H9 (cell line): Measurements from ENCODE around the gene RHOH. TPM values are rescaled to one million over a fixed set of nuclear protein-coding genes. Genes with fewer than 3 reads are reported as not detected.
A peak's percentile ranks its signal among the peaks of the same experiment; 100 is the strongest.

ENCODE experiments used
- DNase-seq: peaks from one replicate; pipeline ENCODE4 v3.0.0-alpha.2; 2017
- H2AFZ ChIP-seq: one replicate; pipeline ENCODE4 v1.6.1; 2013; ENCODE audit warnings: mild to moderate bottlenecking, low read length, control low read depth, moderate library complexity
- H2AK5ac ChIP-seq: 2 replicates; pipeline ENCODE4 v1.6.1; 2013; ENCODE audit warnings: low read length, control low read depth, mixed read lengths; ENCODE audit not compliant: insufficient read length
- H2BK120ac ChIP-seq: one replicate; pipeline ENCODE4 v1.6.1; 2013; ENCODE audit warnings: low read depth, mild to moderate bottlenecking, low read length, control low read depth, inconsistent platforms; ENCODE audit not compliant: poor library complexity, severe bottlenecking
- H2BK12ac ChIP-seq: 2 replicates; pipeline ENCODE4 v1.6.1; 2013; ENCODE audit warnings: low read length, control low read depth, mixed read lengths, low read depth; ENCODE audit not compliant: insufficient read length
- H2BK15ac ChIP-seq: 2 replicates; pipeline ENCODE4 v1.6.1; 2013; ENCODE audit warnings: low read depth, low read length, control low read depth
- H2BK20ac ChIP-seq: one replicate; pipeline ENCODE4 v1.6.1; 2013; ENCODE audit warnings: low read depth, mild to moderate bottlenecking, low read length, control low read depth, inconsistent platforms; ENCODE audit not compliant: poor library complexity, severe bottlenecking
- H2BK5ac ChIP-seq: 2 replicates; pipeline ENCODE4 v1.6.1; 2013; ENCODE audit warnings: low read length, control low read depth, mixed read lengths; ENCODE audit not compliant: insufficient read length
- H3K14ac ChIP-seq: 2 replicates; pipeline ENCODE4 v1.6.1; 2013; ENCODE audit warnings: low read length, control low read depth; ENCODE audit not compliant: insufficient read depth
- H3K18ac ChIP-seq: 2 replicates; pipeline ENCODE4 v1.6.1; 2013; ENCODE audit warnings: low read depth, mild to moderate bottlenecking, mixed read lengths, low read length, control low read depth; ENCODE audit not compliant: insufficient read length
- H3K23ac ChIP-seq: 2 replicates; pipeline ENCODE4 v1.6.1; 2013; ENCODE audit warnings: low read length, control low read depth, mixed read lengths, low read depth; ENCODE audit not compliant: insufficient read length
- H3K23me2 ChIP-seq: 2 replicates; pipeline ENCODE4 v1.6.1; 2013; ENCODE audit warnings: low read depth, mild to moderate bottlenecking, mixed read lengths, low read length, control low read depth; ENCODE audit not compliant: insufficient read length, poor library complexity, severe bottlenecking
- H3K27ac ChIP-seq: 2 replicates; pipeline ENCODE4 v1.5.1; 2013; ENCODE audit warnings: low read length, control low read depth, mixed read lengths, low read depth; ENCODE audit not compliant: insufficient read length
- H3K27me3 ChIP-seq: 2 replicates; pipeline ENCODE4 v1.6.1; 2013; ENCODE audit warnings: low read length, control low read depth, inconsistent platforms; ENCODE audit not compliant: insufficient read depth
- H3K4ac ChIP-seq: 2 replicates; pipeline ENCODE4 v1.6.1; 2013; ENCODE audit warnings: low read depth, mild to moderate bottlenecking, control low read depth, inconsistent platforms, low read length, moderate library complexity
- H3K4me1 ChIP-seq: 2 replicates; pipeline ENCODE4 v1.6.1; 2013; ENCODE audit warnings: low read length, control low read depth, inconsistent platforms; ENCODE audit not compliant: insufficient read depth
- H3K4me2 ChIP-seq: 2 replicates; pipeline ENCODE4 v1.6.1; 2013; ENCODE audit warnings: low read length, control low read depth, mixed read lengths; ENCODE audit not compliant: insufficient read length, insufficient read depth
- H3K56ac ChIP-seq: 2 replicates; pipeline ENCODE4 v1.6.1; 2013; ENCODE audit warnings: low read depth, mild to moderate bottlenecking, mixed read lengths, low read length, control low read depth; ENCODE audit not compliant: insufficient read length
- H3K79me1 ChIP-seq: 2 replicates; pipeline ENCODE4 v1.6.1; 2013; ENCODE audit warnings: low read depth, mild to moderate bottlenecking, moderate library complexity, low read length, control low read depth, inconsistent platforms; ENCODE audit not compliant: insufficient read depth, poor library complexity, severe bottlenecking
- H3K79me2 ChIP-seq: 2 replicates; pipeline ENCODE4 v1.6.1; 2013; ENCODE audit warnings: low read length, control low read depth, inconsistent platforms; ENCODE audit not compliant: insufficient read depth
- H3K9ac ChIP-seq: 2 replicates; pipeline ENCODE4 v1.6.1; 2013; ENCODE audit warnings: low read length, control low read depth, mixed read lengths; ENCODE audit not compliant: insufficient read length; ENCODE audit errors: extremely low read depth
- H3K9me3 ChIP-seq: one replicate; pipeline ENCODE4 v1.6.1; 2013; ENCODE audit warnings: low read depth, low read length, inconsistent platforms; ENCODE audit not compliant: control insufficient read depth
- H3T11ph ChIP-seq: one replicate; pipeline ENCODE4 v1.6.1; 2013; ENCODE audit warnings: mild to moderate bottlenecking, low read length, control low read depth, inconsistent platforms
- H4K20me1 ChIP-seq: one replicate; pipeline ENCODE4 v1.6.1; 2013; ENCODE audit not compliant: control insufficient read depth, insufficient read length, insufficient read depth
- H4K5ac ChIP-seq: 2 replicates; pipeline ENCODE4 v1.6.1; 2013; ENCODE audit warnings: low read depth, mild to moderate bottlenecking, mixed read lengths, low read length, control low read depth; ENCODE audit not compliant: insufficient read length
- H4K8ac ChIP-seq: replicated peaks from 2 replicates; pipeline ENCODE4 v1.6.1; 2013; ENCODE audit warnings: low read length, control low read depth, mixed read lengths, low read depth; ENCODE audit not compliant: insufficient read length
- H4K91ac ChIP-seq: 2 replicates; pipeline ENCODE4 v1.6.1; 2013; ENCODE audit warnings: low read depth, mild to moderate bottlenecking, moderate library complexity, mixed read lengths, low read length, control low read depth; ENCODE audit not compliant: insufficient read length
- H3K27ac Mint-ChIP-seq, 3 experiments: 2 replicates in 2 of 3; 3 replicates in 1 of 3; pipeline ENCODE4 v1.8.0; 2020 to 2021; ENCODE audit warnings: mixed read lengths in 3 of 3, mild to moderate bottlenecking in 1 of 3, moderate library complexity in 1 of 3
- H3K27me3 Mint-ChIP-seq: 2 replicates; pipeline ENCODE4 v1.8.0; 2021; ENCODE audit warnings: low read depth, mild to moderate bottlenecking, moderate library complexity, mixed read lengths
- H3K36me3 Mint-ChIP-seq, 3 experiments: 2 replicates in 2 of 3; 3 replicates in 1 of 3; pipeline ENCODE4 v1.8.0; 2020 to 2021; ENCODE audit warnings: low read depth in 3 of 3, mixed read lengths in 3 of 3; ENCODE audit not compliant: insufficient read depth in 1 of 3
- H3K4me1 Mint-ChIP-seq, 2 experiments: 2 replicates each; pipeline ENCODE4 v1.8.0; 2020; ENCODE audit warnings: mixed read lengths in 2 of 2
- H3K4me3 Mint-ChIP-seq, 2 experiments: 2 replicates in 1 of 2; 3 replicates in 1 of 2; pipeline ENCODE4 v1.8.0; 2020 to 2021; ENCODE audit warnings: mild to moderate bottlenecking in 2 of 2, mixed read lengths in 2 of 2, moderate library complexity in 1 of 2
- H3K9me3 Mint-ChIP-seq, 2 experiments: 2 replicates in 1 of 2; 3 replicates in 1 of 2; pipeline ENCODE4 v1.8.0; 2020; ENCODE audit warnings: mild to moderate bottlenecking in 2 of 2, mixed read lengths in 2 of 2, moderate library complexity in 1 of 2
- WGBS: extraction: QIAGEN DNeasy Blood & Tissue Kit; methylation state at CpG from one replicate; pipeline ENCODE4 v1.1.7; 2013; ENCODE audit warnings: missing lambda C conversion rate, low lambda C conversion rate, mixed read lengths; ENCODE audit not compliant: insufficient read length; ENCODE audit errors: extremely low coverage; 5-methylcytosine and 5-hydroxymethylcytosine counted together
- total RNA-seq: library from RNA; stranded (reverse); gene quantifications from 2 replicates; pipeline ENCODE4 v1.2.1, GENCODE V29; 2021
- TF ChIP-seq, protein P1 (sequence below): fragments of 200-600 bp; sonication (generic); conservative IDR thresholded peaks from 3 replicates; pipeline ENCODE4 v1.8.0; 2021; ENCODE audit warnings: antibody characterized with exemption, mild to moderate bottlenecking

Gene RHOH
- total RNA-seq, 1 experiment from 2014 or later, result 7.1 TPM

DNA sequence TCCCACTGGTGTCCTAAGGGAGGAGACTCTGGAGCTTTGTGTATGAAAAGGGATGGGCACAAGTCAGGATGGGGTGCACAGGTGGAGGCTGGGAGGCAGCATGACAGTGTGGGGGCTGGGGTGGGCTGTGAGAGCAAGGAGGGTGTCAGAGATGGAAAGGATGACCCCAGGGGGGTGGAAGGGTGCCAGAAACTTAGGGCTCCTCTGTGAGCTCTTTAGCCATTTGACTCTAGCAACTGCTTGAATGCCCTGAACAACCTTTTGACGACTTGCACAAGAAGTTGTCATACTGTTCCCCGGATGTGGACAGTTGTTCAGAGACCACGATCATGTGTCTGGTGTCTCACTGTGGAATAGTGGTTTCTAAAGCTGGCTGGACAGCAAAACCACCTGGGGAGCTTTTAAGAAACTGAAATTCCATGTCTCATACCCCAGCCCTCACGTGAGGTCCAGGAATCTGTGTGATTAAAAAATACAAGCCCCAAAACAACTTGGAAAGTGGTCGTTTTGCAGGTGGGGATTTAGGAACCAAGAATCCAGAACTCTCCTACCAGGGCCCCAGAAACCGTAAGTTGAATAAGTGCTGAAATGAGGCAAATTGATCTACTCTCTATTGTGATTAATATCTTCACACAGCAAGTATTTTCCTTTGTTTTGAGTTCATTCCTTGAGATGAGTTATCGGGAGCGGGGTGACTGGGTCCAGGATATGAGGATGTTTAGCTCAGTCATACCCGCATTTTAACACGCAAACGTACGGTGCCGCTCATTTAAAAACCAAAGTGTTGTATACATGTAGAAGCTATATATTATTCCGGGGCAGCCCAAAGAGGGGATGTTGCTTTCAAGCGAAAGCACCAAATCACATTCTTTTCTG lies 3.4 kb downstream of the RHOH start:
- no peak overlapping the region for H2BK20ac ChIP-seq
- no peak overlapping the region for H3K9ac ChIP-seq
- no peak overlapping the region for H3K18ac ChIP-seq
- H3K23me2 ChIP-seq, result peaks cover 5% of the 10 kb centered on the region
- no peak overlapping the region for H3K4me2 ChIP-seq
- TF ChIP-seq, protein P1, sequence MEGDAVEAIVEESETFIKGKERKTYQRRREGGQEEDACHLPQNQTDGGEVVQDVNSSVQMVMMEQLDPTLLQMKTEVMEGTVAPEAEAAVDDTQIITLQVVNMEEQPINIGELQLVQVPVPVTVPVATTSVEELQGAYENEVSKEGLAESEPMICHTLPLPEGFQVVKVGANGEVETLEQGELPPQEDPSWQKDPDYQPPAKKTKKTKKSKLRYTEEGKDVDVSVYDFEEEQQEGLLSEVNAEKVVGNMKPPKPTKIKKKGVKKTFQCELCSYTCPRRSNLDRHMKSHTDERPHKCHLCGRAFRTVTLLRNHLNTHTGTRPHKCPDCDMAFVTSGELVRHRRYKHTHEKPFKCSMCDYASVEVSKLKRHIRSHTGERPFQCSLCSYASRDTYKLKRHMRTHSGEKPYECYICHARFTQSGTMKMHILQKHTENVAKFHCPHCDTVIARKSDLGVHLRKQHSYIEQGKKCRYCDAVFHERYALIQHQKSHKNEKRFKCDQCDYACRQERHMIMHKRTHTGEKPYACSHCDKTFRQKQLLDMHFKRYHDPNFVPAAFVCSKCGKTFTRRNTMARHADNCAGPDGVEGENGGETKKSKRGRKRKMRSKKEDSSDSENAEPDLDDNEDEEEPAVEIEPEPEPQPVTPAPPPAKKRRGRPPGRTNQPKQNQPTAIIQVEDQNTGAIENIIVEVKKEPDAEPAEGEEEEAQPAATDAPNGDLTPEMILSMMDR, result no peak
- Mint-ChIP-seq H3K27me3 (no peaks in the 10 kb centered on the region), H3K27ac (peak overlapping the region; percentile 9 to 86 (median 73); a peak in 5 of 7 replicates), H3K36me3 (no peaks in the 10 kb centered on the region), H3K4me3 (peak overlapping the region in 1 of 2 experiments; percentile 92; a peak in 4 of 5 replicates), H3K4me1 (peaks cover 52% of the 10 kb centered on the region in 2 experiments), H3K9me3 (peaks cover 0 to 3% of the 10 kb centered on the region in 2 experiments; a peak in 1 of 5 replicates)
- DNase-seq, result no peak
- no peaks in the 10 kb centered on the region for H3K9me3 ChIP-seq
- H2AK5ac ChIP-seq, result no peak overlapping the region
- no peaks in the 10 kb centered on the region for H3K27me3 ChIP-seq
- H3K23ac ChIP-seq, result no peak overlapping the region
- peaks cover 4% of the 10 kb centered on the region; the same call in 1 of the 2 replicates for H3K79me2 ChIP-seq
- H3K56ac ChIP-seq, result no peak overlapping the region
- H2BK5ac ChIP-seq, result no peak overlapping the region
- no peak overlapping the region for H2BK12ac ChIP-seq
- no CpG with 5 or more reads among the region's 15 CpGs for WGBS
- no peak overlapping the region for H2BK15ac ChIP-seq
- H4K91ac ChIP-seq, result no peak overlapping the region
- no peak overlapping the region for H2BK120ac ChIP-seq
- H3K4me1 ChIP-seq, result peaks cover 10% of the 10 kb centered on the region; the same call in 1 of the 2 replicates
- no peak overlapping the region for H3K27ac ChIP-seq
- H2AFZ ChIP-seq, result no peak overlapping the region
- no peak overlapping the region for H3T11ph ChIP-seq
- H4K5ac ChIP-seq, result no peak overlapping the region
- H4K8ac ChIP-seq, result no peak overlapping the region
- no peaks in the 10 kb centered on the region for H3K79me1 ChIP-seq
- no peak overlapping the region for H3K14ac ChIP-seq
- no peaks in the 10 kb centered on the region for H4K20me1 ChIP-seq
- no peak overlapping the region for H3K4ac ChIP-seq
